NOMO-1 treated with dmso at 0.1 percent for 144 hours (cell line): ENCODE measurements around the gene EML6.
"Not testable (repeated sequence)": the region's sequence is repeated elsewhere in the genome, so short reads cannot be mapped to it uniquely, and the experiment has no call there.

Experiments used
- DNase-seq: peaks from one replicate; lab custom pipeline; 2025; ENCODE audit not compliant: unreplicated experiment; lab: John Stamatoyannopoulos, UW

The EML6 gene

DNA sequence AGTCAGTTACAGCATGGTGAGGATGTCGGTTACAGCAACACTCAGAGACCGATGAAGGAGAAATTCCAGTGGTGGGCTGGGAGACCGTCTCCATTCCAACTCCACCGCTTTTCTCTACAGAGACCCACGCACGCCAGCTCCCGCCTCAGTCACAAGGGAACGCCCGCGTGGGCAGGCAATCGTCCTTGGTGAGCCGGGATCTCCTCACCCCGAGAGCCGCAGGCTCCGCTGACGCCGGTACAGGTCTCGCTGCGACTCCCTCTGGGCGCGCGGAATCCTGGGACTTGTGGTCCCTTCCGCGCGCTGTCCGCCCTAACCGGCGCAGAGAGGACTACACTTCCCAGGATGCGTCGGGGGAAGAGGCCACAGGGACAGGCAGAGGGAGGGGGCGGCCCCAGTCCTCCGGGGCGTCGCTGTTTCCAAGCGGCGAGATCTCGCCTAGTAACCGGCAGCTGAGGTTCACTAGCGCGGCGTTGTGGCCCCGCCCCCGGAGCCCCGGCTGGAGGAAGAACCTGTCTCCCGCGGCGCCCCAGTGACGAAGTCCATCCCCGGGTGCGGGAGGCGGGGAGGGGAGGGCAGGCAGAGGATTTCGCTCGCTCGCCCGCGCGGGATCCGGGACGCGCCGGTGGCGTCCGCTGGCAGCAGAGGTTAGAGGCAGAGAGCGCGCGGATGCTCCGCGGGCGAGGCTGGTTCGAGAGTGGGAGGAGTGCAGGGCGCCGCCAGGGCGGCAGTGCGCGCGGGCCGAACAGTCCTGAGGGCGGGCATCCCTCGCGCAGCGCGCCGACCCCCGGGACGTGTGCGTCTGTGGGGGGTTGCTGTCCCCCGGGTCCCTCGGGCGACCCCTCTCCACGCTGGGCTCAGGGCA is at the start of gene EML6:
TSS of gene EML6 (plus strand) at position 532 of the 865 bp plus-strand sequence. CDS start 1,400 bp downstream, outside the sequence.
- DNase-seq: peak; percentile 97

DNA sequence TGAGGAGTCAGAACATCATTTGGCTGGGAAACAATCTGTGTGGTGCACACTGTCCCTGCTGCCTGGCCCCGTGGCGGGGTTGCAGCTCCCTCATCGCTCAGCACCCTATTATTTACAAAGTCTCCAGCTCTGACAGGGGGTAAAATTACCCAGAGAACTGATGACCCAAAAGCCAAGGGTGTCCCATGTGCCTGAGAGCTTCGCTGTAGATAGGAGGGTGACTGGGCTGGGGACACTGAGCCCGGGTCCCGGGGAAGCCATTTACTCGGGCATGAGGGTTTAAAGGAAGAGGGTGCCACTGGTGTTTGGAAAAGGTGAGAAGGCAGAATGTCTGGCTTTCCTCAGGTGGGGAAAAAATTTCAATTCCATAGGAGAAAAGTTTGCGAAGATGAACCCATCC is 48.2 kb upstream of the EML6 start:
- no peak for DNase-seq

DNA sequence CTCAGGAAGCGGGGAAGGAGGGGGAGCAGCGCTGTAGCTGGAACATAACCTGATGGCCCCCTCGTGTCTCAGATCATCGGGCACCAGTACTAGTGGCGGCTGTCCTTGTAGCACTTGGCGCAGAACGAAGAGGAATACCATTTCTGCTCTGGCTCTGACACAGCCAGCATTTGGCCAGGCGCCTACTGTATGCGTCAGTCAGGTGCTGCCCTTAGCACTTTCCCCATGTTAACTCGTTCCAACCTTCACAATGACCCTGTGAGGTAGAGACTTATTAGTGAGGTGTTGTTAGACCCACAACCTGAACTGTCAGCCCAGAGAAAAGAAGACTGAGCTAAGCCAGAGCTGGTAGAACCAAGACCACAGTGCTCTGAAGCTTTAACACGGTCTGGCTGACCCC is 47.7 kb upstream of the EML6 start:
- no peak for DNase-seq

DNA sequence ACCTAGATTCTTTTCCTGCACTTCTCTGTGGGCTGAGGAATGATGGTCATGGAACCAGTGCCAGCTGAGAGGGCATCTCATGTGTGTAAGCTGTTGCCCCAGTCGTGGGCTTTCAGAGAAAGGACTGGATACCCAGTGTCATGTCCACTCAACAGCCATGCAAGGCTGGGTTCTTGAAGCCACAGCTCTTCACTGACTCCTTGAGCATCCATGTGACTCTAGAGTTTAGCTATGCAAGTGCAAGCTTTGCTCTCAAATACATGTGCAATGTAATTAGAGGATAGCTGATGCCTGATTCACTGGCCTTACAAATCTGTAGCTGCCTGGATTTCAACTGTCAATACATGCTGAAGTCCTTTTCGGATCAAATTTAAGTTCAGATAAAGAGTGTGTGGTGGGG is 46.8 kb upstream of the EML6 start:
- no peak for DNase-seq

DNA sequence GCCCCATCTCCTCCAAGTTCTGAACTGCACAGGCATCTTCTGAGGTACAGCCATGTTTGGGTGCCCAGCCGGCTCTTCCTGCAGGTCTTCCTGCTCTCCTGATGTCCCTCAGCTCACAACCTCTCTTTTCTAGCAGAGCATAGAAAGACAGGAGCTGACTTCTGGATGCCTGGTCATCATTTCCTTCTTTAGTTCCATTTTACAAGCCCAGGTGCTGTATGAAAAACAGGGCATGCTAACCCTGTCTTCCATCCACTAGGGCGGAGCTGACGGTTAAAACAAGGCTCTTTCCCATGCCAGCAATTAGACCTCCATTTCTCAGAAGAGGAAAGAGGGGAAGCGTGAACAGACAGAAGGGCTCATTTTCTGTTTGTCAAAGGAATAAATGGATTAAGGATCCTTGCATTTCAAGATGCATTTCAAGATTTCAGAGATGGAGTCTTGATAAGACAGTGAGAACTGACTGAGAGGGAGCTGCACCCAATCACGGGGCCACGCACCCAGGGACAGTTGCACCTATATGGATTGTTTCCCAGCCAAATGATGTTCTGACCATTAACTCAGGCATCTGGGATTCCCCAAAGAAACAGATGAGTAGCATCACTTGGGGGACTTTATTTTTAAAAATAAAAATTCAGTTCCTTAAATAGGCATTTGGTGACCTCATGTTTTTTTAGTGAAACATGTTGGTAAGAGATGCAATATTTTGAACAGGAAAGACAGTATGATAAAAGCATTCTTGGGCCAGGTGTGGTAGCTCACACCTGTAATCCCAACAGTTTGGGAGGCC is 45.8 kb upstream of the EML6 start:
- no peak for DNase-seq

DNA sequence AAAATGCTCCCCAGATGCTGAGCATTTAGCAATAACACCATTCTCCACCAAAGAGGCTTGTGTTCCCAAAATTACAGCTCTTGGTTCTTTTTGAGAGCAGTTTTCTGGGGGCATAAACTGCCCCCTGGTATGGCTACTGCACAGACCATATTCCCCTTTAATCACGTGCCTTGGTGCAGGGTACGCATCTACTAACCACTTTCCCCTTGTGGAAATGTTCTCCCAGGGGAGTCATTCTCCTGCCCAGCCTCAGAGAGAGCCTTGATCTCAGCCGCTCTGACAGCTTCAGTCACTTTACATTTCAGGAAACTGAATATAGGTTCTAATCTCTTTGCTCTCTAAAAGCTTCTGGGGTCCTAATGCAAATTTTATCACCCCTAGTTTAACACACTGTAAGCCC is 44.7 kb upstream of the EML6 start:
- no peak for DNase-seq

DNA sequence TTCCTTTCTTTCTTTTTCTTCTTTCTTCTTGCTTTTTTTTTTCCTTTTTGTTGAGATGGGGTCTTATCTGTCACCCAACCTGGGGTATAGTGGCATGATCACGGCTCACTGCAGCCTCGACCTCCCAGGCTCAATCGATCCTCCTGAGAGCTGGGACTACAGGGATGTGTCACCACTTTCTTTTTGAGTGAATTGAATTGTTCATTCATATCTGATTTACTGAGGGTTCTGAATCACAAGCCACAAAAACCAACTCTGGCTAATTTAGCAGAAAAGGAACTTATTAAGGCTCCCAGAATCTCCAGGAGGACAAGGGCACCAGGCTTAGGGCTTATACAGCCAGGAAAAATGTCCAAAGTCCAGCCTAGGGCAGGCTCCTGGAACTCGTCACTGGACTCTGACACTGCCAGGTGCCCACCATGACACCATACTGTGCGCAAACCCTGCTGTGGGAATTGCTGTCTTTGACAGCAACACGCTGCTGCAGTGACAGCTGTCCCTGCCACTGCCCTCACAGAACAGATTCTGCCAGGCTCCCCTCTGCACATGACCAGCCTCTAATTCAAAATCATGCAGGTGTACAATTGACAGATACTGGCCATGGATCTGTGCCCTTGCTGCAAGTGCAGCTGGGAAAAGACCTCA is 42.9 kb upstream of the EML6 start:
- DNase-seq: no peak

DNA sequence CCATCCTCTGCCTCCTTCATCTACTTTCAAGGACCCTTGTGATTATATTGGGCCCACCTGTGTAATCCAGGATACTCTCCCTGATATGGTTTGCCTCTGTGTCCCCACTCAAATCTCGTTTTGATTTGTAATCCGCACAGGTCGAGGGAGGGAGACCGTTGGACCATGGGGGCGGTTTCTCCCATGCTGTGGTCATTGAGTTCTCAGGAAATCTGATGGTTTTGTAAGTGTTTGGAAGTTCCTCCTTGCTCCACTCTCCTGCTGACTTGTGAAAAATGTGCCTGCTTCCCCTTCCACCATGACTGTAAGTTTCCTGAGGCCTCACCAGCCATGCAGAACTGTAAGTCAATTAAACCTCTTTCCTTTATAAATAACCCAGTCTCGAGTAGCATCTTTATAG is 42.0 kb upstream of the EML6 start:
- DNase-seq: no peak

DNA sequence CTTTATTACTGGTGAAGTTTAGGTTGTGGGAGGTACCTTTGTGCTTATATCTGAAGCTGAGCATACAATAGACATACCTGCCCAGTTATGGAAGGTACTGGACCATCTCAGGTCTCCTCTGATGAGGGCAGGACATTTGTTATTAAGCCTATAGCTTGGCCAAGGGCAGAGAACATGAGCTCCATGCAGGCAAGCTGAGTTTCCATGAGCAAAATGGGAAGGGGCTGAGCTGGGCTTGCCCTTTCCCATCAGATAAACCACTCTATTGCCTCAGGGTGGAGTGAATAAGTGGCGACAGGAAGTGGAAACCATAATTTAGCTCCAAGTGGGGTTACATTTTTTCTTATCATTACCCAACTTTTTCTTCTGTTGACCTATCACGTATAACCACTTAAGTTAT is 39.9 kb upstream of the EML6 start:
- DNase-seq: no peak

DNA sequence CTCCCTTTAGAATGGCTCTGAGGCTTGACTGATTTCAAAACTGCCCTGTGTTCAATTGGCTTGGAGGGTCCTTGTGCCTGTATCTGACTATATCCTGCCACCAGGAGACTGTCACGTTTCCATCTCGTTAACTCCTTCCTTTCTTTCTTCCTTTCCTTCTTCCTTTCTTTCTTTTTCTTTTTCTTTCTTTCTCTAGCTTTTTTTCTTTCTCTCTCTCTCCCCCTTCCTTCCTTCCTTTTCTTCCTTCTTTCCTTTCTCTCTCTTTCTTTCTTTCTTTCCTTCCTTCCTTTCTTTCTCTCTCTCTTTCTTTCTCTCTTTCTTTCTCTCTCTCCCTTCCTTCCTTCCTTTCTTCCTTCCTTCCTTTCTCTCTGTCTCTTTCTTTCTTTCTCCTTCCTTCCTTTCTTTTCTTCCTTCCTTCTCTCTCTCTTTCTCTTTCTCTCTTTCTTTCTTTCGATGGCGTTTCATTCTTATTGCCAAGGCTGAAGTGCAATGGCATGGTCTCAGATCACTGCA is 38.1 kb upstream of the EML6 start:
- no peak for DNase-seq

DNA sequence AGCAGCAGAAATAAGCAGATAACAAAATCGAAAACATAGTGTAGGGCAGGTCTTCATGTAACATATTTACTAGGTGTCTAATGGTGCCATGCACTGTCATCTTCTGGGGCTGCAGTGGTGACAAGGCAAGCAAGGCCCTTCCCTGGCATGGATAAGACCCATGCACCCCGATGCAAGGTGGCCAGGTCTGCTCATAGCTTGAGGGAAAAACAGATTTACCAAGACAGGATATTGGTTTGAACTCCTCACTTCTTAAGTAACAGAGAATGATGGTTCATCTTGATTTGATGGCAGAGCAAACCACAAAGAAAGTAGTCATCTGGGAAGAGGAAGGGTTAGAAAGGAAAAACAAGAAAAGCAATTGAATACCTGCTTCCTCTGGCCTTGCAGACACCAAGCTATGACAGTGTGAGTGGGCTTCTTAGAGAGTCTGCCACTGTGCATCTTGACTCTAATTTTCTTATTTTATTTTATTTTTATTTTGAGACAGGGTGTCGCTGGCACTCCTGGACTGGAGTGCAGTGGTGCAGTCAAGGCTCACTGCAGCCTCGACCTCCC is 35.8 kb upstream of the EML6 start:
- no peak for DNase-seq

DNA sequence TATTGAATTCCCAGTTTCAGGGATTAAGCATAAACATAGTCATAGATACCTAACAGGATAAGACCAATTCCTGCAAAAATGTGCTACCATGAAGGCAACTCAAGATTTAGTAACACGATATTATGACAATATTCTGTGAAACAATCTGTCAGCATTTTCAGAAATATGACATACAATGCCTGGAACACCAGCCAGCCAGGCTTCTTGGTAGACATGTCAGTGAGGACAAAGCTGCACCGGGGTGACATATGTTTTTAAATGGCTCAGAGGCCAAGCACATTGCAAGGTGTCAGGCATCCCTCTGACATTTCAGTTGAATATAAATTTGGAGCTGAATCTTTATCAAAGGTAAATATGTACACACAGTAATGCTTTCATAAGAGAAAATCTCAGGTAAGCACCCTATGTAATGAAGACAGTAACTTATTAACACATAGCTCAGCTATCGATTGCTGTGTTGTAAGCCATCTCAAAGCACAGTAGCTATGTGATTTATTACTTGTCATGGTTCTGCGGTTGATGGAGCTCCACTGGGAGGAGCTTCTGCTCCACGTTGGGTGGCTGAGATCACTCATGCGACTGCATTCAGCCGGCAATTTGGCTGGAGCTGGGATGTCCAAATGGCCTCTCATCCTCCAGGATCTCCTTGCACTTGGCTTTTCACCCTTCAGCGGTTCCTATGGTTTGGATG is 31.9 kb upstream of the EML6 start:
- peak; percentile 26 for DNase-seq

DNA sequence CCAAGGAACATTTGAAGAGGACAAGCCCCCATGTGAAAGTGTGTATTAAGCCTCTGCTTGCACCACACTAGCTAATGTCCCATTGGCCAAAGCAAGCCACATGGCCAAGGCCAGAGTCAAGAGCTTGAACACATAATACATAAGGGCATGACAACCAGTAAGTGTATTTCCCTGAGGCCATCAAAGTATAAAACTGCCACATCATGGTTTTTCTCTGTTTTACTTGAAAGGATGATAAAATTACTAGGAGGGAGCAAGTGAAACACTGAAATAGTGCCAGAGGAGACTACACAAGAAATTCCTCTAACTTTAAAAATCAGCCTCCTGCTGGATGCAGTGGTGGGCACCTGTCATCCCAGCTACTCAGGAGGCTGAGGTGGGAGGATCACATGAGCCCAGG is 30.9 kb upstream of the EML6 start:
- DNase-seq: no peak

DNA sequence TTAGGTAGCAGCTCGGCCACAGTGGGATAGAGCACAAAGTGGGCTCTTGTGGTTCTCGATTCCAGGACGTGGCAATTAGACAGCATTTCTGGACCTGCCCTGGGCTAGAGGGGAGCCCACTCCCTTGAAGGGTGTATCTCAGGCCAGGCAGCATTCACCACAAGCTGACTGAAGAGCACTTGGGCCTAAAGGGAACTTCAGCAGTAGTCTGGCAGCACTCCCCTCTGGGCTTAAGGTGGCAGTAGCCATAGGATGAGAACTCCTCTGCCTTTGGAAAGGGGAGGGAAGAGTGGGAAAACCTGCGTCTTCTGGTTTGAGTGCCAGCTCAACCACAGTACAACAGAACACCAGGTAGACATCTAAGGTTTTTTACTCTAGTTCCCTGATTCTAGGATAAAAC is 28.1 kb upstream of the EML6 start:
- no peak for DNase-seq

DNA sequence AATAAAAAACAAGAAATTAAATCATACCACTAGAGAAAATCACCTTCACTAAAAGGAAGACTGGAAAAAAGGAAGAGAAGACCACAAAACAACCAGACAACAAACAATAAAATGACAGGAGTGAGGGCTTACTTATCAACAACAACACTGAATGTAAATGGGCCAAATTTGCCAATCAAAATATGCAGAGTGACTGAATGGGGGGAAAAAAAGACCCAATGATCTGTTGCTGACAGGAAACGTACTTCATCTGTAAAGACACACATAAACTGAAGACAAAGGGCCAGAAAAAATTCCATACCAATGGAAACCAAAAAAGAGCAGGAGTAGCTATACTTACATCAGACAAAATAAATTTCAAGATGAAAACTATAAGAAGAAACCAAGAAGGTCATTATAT is 25.5 kb upstream of the EML6 start:
- DNase-seq: no peak

DNA sequence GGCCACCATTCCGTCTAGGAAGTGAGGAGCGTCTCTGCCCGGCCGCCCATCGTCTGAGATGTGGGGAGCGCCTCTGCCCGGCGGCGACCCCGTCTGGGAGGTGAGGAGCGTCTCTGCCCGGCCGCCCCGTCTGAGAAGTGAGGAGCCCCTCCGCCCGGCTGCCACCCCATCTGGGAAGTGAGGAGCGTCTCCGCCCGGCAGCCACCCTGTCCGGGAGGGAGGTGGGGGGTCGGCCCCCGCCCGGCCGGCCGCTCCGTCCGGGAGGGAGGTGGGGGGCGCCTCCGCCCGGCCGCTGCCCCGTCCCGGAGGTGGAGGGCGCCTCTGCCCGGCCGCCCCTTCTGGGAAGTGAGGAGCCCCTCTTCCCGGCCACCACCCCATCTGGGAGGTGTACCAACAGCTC is 24.5 kb upstream of the EML6 start:
- not testable (repeated sequence) for DNase-seq

DNA sequence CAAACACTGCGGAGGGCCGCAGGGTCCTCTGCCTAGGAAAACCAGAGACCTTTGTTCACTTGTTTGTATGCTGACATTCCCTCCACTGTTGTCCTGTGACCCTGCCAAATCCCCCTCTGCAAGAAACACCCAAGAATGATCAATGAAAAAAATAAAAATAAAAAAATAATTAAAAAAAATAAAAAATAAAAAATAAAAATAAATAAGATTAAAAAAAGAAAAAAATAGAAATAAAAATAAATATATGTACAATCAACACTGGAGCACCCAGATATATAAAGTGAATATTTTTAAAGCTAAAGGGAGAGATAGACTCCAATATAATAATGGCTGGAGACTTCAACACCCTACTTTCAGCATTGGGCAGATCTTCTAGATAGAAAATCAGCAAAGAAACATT is 23.8 kb upstream of the EML6 start:
- DNase-seq: no peak

DNA sequence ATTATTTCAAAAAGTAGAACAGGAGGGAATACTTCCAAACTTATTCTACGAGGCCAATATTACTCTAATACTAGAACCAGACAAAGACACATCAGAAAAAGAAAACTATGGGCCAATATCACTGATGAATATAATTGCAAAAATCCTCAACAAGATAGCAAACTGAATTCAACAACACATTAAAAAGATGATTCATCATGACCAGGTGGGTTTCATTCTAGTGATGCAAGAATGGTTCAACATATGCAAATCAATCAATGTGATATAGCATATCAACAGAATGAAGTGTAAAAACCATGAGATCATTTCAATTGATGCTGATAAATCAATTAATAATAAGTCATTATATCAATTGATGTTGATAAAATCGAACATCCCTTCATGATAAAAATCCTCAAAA is 22.4 kb upstream of the EML6 start:
- no peak for DNase-seq

DNA sequence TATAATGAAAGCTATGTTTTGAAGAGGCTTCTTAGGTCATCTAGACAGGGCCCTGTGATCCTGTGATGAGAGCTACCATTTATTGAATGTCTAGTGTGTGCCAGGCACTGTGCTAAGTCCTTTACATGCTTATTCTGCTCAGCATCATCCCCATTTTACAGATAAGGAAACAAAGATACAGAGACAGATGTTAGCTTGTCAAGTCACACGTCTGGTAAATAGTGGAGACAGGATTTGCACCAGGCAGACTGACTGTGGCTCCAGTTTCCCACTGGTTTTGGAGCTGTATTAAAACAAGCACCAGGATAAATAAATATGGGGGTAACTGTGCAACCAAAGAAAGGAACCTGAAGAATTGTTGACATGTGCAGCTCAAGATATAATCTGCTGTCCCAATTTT is 19.2 kb upstream of the EML6 start:
- no peak for DNase-seq

DNA sequence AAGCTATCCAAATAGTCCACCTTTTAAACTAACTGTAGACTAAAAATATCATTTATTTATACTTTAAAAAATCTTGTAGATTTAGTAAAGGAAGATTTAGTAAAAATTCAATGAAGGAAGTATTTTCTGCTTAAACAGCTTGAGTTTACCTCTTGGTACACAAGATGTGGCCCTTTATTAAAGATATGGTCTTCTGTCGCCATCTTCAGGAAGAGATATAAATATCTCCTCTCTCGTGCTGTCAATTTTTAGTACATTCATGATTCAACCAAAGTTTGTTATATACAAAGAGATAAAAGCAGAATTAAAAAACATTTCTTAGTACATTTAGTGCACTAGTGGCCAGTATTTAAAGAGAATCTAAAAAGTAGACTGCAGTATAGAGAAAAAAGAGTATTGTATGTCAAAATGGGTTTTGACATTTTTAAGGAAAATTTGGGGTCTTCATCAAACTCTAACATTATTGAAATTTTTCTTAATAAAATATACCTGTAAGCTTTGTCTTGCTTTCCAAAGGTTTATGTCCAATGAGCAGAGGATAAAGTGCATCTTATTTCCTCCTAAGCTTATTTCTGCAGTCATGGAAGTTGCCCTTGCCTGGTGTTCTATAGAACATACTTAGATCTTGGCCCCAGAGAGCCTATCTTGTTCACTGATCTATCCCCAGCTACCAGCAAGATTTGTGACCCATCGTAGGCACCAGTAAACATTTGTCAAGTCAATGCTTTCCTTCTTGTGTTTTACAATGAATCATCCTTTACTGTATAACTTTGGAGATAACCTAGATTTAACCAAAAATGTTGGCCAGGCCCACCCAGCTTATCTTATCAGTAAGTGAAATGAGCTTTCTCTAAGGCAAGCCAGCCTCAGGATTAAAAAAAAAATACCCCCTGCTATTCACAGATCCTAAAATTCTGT is 18.5 kb upstream of the EML6 start:
- DNase-seq: no peak
